ENCODE results near the gene PEA15. TPM values are rescaled to one million over a fixed set of nuclear protein-coding genes. Genes with fewer than 3 reads are reported as not detected.

Gene PEA15
- total RNA-seq, 3 donors from 2014 or later, result 69.8 to 128 (median 127) TPM

GRCh38 chr1:160232911-160233310, 27.7 kb downstream of the PEA15 start:
- intact Hi-C loops (cut with DNase I; ENCODE audit: low total_unique reads), result no loop called here
- no peak overlapping the region for H3K27ac ChIP-seq
- TF ChIP-seq, protein P1, sequence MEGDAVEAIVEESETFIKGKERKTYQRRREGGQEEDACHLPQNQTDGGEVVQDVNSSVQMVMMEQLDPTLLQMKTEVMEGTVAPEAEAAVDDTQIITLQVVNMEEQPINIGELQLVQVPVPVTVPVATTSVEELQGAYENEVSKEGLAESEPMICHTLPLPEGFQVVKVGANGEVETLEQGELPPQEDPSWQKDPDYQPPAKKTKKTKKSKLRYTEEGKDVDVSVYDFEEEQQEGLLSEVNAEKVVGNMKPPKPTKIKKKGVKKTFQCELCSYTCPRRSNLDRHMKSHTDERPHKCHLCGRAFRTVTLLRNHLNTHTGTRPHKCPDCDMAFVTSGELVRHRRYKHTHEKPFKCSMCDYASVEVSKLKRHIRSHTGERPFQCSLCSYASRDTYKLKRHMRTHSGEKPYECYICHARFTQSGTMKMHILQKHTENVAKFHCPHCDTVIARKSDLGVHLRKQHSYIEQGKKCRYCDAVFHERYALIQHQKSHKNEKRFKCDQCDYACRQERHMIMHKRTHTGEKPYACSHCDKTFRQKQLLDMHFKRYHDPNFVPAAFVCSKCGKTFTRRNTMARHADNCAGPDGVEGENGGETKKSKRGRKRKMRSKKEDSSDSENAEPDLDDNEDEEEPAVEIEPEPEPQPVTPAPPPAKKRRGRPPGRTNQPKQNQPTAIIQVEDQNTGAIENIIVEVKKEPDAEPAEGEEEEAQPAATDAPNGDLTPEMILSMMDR (IDR thresholded peaks at IDR 0.05), result no peak
- TF ChIP-seq POLR2AphosphoS5 (IDR thresholded peaks at IDR 0.05) (no peak), POLR2A (IDR thresholded peaks at IDR 0.05) (no peak)

DNA sequence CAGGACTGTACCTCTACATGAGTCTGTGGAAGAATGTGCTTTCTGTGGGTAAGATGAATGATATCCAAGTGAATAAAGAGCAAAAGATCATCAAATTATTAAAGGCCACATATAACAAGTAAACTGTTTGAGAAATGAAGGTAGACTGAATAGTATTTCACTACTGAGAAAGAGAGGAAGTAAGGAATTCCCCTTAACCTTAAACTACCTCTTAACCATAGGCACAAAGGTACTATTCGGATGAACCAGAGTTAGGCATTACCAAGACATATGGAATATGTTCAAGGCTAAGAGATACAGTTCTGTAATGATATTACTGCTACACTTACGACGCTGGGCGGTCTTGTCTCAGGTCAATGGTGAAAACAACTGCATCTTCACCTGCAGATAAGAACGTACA, 31.6 kb downstream of the PEA15 start:
- Histone ChIP-seq H3K27me3 (no peaks in the 10 kb centered on the region), H3K4me3 (no peak overlapping the region), H3K27ac (no peak overlapping the region), H3K36me3 (no peaks in the 10 kb centered on the region), H3K9me3 (no peaks in the 10 kb centered on the region), H3K4me1 (no peaks in the 10 kb centered on the region)
- TF ChIP-seq POLR2AphosphoS5 (IDR thresholded peaks at IDR 0.05), result no peak
- TF ChIP-seq, protein P1 (IDR thresholded peaks at IDR 0.05), result no peak
- TF ChIP-seq POLR2A (IDR thresholded peaks at IDR 0.05), result no peak
- no peak for DNase-seq (ENCODE audit: low spot score in 2 of 2)
- intact Hi-C loops (cut with DNase I; ENCODE audit: low total_unique reads), result no loop called here

More at GRCh38 chr1:160232911-160233310, 27.7 kb downstream of the PEA15 start:
- Histone ChIP-seq H3K4me3 (no peak overlapping the region), H3K9me3 (no peaks in the 10 kb centered on the region), H3K4me1 (no peaks in the 10 kb centered on the region), H3K27me3 (no peaks in the 10 kb centered on the region), H3K36me3 (no peaks in the 10 kb centered on the region)
- DNase-seq (ENCODE audit: low spot score in 2 of 2), result no peak

DNA sequence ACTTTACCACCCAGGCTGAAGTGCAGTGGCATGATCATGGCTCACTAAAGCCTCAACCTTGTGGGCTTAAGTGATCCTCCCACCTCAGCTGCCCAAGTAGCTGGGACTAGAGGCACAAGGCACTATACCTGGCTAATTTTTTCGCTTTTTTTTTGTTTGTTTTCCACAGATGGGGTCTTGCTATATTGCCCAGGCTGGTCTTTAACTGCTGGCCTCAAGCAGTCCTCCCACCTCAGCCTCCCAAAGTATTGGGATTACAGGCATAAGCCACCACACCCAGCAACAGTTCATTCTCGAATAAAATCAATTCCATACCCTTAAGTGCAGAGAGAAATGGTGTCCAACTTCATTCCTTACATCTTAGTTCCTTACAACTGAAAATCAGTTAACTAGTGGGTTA, 32.4 kb downstream of the PEA15 start:
- TF ChIP-seq, protein P1 (IDR thresholded peaks at IDR 0.05), result no peak
- TF ChIP-seq POLR2A (IDR thresholded peaks at IDR 0.05) (no peak), POLR2AphosphoS5 (IDR thresholded peaks at IDR 0.05) (no peak)
- no peak for DNase-seq (ENCODE audit: low spot score in 2 of 2)
- no peaks in the 10 kb centered on the region for H3K4me1 ChIP-seq
- no peaks in the 10 kb centered on the region for H3K27me3 ChIP-seq
- no peak overlapping the region for H3K27ac ChIP-seq
- no peaks in the 10 kb centered on the region for H3K36me3 ChIP-seq
- intact Hi-C loops (cut with DNase I; ENCODE audit: low total_unique reads), result no loop called here
- H3K4me3 ChIP-seq, result no peak overlapping the region
- no peaks in the 10 kb centered on the region for H3K9me3 ChIP-seq

- H3K4me3 ChIP-seq, result no peak overlapping the region
- no peaks in the 10 kb centered on the region for H3K27me3 ChIP-seq
- TF ChIP-seq POLR2AphosphoS5 (IDR thresholded peaks at IDR 0.05) (no peak), POLR2A (IDR thresholded peaks at IDR 0.05) (no peak)
- no peaks in the 10 kb centered on the region for H3K9me3 ChIP-seq
- H3K27ac ChIP-seq, result no peak overlapping the region
- H3K36me3 ChIP-seq, result no peaks in the 10 kb centered on the region
- intact Hi-C loops (cut with DNase I; ENCODE audit: low total_unique reads), result no loop called here
- DNase-seq (ENCODE audit: low spot score in 2 of 2), result no peak
- H3K4me1 ChIP-seq, result no peaks in the 10 kb centered on the region
Observed at GRCh38 chr1:160238408-160238807, 33.2 kb downstream of the PEA15 start.

- no peaks in the 10 kb centered on the region for H3K4me1 ChIP-seq
- H3K4me3 ChIP-seq, result no peak overlapping the region
- no peaks in the 10 kb centered on the region for H3K36me3 ChIP-seq
Observed at GRCh38 chr1:160239582-160240299, 34.6 kb downstream of the PEA15 start.

More at GRCh38 chr1:160239582-160240299, 34.6 kb downstream of the PEA15 start:
- Histone ChIP-seq H3K27me3 (no peaks in the 10 kb centered on the region), H3K27ac (no peak overlapping the region), H3K9me3 (no peaks in the 10 kb centered on the region)
- no peak for DNase-seq (ENCODE audit: low spot score in 2 of 2)
- intact Hi-C loops (cut with DNase I; ENCODE audit: low total_unique reads), result no loop called here
- TF ChIP-seq POLR2A (IDR thresholded peaks at IDR 0.05) (no peak), POLR2AphosphoS5 (IDR thresholded peaks at IDR 0.05) (no peak)
- TF ChIP-seq, protein P1 (IDR thresholded peaks at IDR 0.05), result no peak

All from breast epithelium (tissue), 4 donors.